ENCODE results near the gene EME2. TPM values are rescaled to one million over a fixed set of nuclear protein-coding genes. Genes with fewer than 3 reads are reported as not detected.

EME2 gene
- total RNA-seq, 8 experiments from 2014 or later, result 4.6 to 21.1 (median 6.4) TPM

GRCh38 chr16:1765826-1766225 is 6.8 kb upstream of the EME2 start:
- H3K4me3 ChIP-seq, result no peak overlapping the region
- in situ Hi-C loops (cut with MboI; ENCODE audit: low pct_unique_long_range_greater_than_20kb in 2 of 9, low sequenced_read_pairs in 9 of 9, unreplicated experiment in 9 of 9), result no loop called here
- no peak overlapping the region for H3K27ac ChIP-seq
- H3K4me1 ChIP-seq (replicated peaks in 1 of 2), result peaks cover 6 to 7% of the 10 kb centered on the region in 2 donors
- no peak for ATAC-seq (replicated peaks in 6 of 8)
- WGBS, 10 experiments, result 60 to 95% methylated on average over 2 to 9 of the region's 22 CpGs; no CpG with 5 or more reads in 8 of the 10 experiments

- 90% methylated on average over 5 of the region's 19 CpGs; no CpG with 5 or more reads in 9 of the 10 experiments for WGBS, 10 experiments
- ATAC-seq (replicated peaks in 6 of 8), result no peak
- in situ Hi-C loops (cut with MboI; ENCODE audit: low pct_unique_long_range_greater_than_20kb in 2 of 9, low sequenced_read_pairs in 9 of 9, unreplicated experiment in 9 of 9), result no loop called here
- H3K4me1 ChIP-seq (replicated peaks in 1 of 2), result peaks cover 6 to 7% of the 10 kb centered on the region in 2 donors
- no peak overlapping the region for H3K27ac ChIP-seq
- no peak overlapping the region for H3K4me3 ChIP-seq
These were observed 6.4 kb upstream of the EME2 start for GRCh38 chr16:1766231-1766630.

- WGBS, 10 experiments, result 100% methylated on average over 1 of the region's 18 CpGs; no CpG with 5 or more reads in 9 of the 10 experiments
- Histone ChIP-seq H3K27ac (no peak overlapping the region), H3K4me3 (no peak overlapping the region), H3K4me1 (replicated peaks in 1 of 2) (peaks cover 6 to 7% of the 10 kb centered on the region in 2 donors)
- no peak for ATAC-seq (replicated peaks in 6 of 8)
- in situ Hi-C loops (cut with MboI; ENCODE audit: low pct_unique_long_range_greater_than_20kb in 2 of 9, low sequenced_read_pairs in 9 of 9, unreplicated experiment in 9 of 9), result no loop called here
These were observed 5.9 kb upstream of the EME2 start for GRCh38 chr16:1766701-1767100.

- no peak for ATAC-seq (replicated peaks in 6 of 8)
- 91 to 100% (median 100%) methylated on average over 1 to 4 of the region's 42 CpGs; no CpG with 5 or more reads in 6 of the 10 experiments for WGBS, 10 experiments
- in situ Hi-C loops (cut with MboI; ENCODE audit: low pct_unique_long_range_greater_than_20kb in 2 of 9, low sequenced_read_pairs in 9 of 9, unreplicated experiment in 9 of 9), result no loop called here
- Histone ChIP-seq H3K4me1 (replicated peaks in 1 of 2) (peaks cover 6 to 7% of the 10 kb centered on the region in 2 donors), H3K4me3 (no peak overlapping the region), H3K27ac (no peak overlapping the region)
These were observed 5.3 kb upstream of the EME2 start for GRCh38 chr16:1767116-1767994.

DNA sequence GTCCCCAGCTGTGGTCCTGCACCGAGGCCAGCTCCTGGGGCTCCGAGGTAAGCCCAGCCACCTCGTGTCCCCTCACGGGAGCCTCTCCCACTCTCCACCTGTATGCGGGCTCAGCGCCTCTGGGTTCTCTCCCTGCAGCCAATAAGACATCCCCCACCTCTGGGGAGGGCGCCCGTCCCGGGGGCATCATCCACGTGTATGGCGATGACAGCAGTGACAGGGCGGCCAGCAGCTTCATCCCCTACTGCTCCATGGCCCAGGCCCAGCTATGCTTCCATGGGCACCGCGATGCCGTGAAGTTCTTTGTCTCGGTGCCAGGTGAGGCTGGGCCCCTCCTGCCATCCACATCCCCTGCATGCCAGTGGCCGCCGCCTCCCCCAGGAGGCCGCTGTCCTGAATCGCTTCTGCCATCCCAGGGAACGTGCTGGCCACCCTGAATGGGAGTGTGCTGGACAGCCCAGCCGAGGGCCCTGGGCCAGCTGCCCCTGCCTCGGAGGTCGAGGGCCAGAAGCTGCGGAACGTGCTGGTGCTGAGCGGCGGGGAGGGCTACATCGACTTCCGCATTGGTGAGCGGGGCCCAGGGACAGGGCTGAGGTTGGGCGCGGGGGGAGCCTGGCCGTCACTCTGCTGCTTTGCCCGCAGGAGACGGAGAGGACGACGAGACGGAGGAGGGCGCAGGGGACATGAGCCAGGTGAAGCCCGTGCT is 4.4 kb upstream of the EME2 start:
- Histone ChIP-seq H3K27ac (no peak overlapping the region), H3K4me1 (replicated peaks in 1 of 2) (peaks cover 6 to 7% of the 10 kb centered on the region in 2 donors), H3K4me3 (no peak overlapping the region)
- 92 to 94% methylated on average over 3 to 5 of the region's 41 CpGs; no CpG with 5 or more reads in 8 of the 10 experiments for WGBS, 10 experiments
- in situ Hi-C loops (cut with MboI; ENCODE audit: low pct_unique_long_range_greater_than_20kb in 2 of 9, low sequenced_read_pairs in 9 of 9, unreplicated experiment in 9 of 9), result no loop called here
- no peak for ATAC-seq (replicated peaks in 6 of 8)

- no peak for ATAC-seq (replicated peaks in 6 of 8)
- Histone ChIP-seq H3K4me1 (replicated peaks in 1 of 2) (peaks cover 6 to 7% of the 10 kb centered on the region in 2 donors), H3K27ac (no peak overlapping the region), H3K4me3 (no peak overlapping the region)
- in situ Hi-C loops (cut with MboI; ENCODE audit: low pct_unique_long_range_greater_than_20kb in 2 of 9, low sequenced_read_pairs in 9 of 9, unreplicated experiment in 9 of 9), result no loop called here
- no CpG with 5 or more reads among the region's 26 CpGs for WGBS, 10 experiments
These were observed 3.7 kb upstream of the EME2 start for GRCh38 chr16:1768767-1769401.

GRCh38 chr16:1769402-1770300 is 3.0 kb upstream of the EME2 start:
- peak overlapping the region in 4 of 5 donors; percentile 73 to 96 (median 88) for H3K4me3 ChIP-seq
- peaks cover 13 to 15% of the 10 kb centered on the region in 2 donors for H3K4me1 ChIP-seq (replicated peaks in 1 of 2)
- in situ Hi-C loops (cut with MboI; ENCODE audit: low pct_unique_long_range_greater_than_20kb in 2 of 9, low sequenced_read_pairs in 9 of 9, unreplicated experiment in 9 of 9), result no loop called here
- WGBS, 10 experiments, result 71 to 83% methylated on average over 1 to 3 of the region's 27 CpGs; no CpG with 5 or more reads in 8 of the 10 experiments
- no peak for ATAC-seq (replicated peaks in 6 of 8)
- H3K27ac ChIP-seq, result no peak overlapping the region

DNA sequence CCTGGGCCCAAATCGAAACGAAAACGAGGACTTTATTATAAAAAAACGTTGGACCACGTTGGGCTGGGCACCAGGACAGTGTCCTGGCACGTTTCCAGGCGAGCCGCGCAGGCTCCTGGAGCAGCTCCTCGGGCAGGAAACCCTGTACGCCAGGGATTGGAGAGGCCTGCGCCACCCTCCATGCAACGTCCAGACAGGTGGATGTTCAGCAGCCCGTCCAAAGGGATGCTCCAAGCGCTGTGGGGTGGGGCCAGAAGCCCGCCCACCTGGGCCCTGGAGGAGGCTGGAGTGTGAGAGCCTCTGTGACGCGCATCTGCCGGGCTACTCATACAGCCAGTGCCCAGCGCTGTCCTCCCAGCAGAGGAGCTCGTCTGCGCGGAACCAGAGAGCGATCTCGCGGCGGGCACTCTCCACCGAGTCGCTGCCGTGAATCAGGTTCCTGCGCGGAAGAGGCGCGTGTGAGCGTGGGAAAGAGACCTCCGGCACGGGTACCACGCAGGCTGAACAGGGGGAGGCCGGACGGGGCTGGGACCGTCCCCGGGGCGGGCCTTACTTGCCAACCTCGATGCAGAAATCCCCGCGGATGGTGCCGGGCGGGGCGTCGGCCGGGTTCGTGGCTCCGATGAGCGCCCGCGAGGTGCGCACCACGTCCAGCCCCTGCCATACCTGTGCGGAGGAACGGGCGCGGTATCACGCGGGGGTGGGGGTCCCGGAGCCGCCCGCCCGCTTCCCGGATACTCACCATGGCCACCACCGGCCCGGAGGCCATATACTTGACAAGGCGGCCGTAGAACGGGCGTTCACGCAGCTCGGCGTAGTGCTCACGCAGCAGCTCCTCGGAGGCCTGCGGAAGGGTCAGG is 2.1 kb upstream of the EME2 start:
- ATAC-seq (replicated peaks in 6 of 8), result peak; percentile 1 to 14 (median 4)
- WGBS, 10 experiments, result 0 to 100% (median 30%) methylated on average over 1 to 19 of the region's 81 CpGs; no CpG with 5 or more reads in 5 of the 10 experiments
- in situ Hi-C loops (cut with MboI; ENCODE audit: low pct_unique_long_range_greater_than_20kb in 2 of 9, low sequenced_read_pairs in 9 of 9, unreplicated experiment in 9 of 9), result no loop called here
- Histone ChIP-seq H3K4me3 (peak overlapping the region; percentile 73 to 96 (median 84)), H3K4me1 (replicated peaks in 1 of 2) (peaks cover 16 to 17% of the 10 kb centered on the region in 2 donors), H3K27ac (peak overlapping the region; percentile 93 to 95)

DNA sequence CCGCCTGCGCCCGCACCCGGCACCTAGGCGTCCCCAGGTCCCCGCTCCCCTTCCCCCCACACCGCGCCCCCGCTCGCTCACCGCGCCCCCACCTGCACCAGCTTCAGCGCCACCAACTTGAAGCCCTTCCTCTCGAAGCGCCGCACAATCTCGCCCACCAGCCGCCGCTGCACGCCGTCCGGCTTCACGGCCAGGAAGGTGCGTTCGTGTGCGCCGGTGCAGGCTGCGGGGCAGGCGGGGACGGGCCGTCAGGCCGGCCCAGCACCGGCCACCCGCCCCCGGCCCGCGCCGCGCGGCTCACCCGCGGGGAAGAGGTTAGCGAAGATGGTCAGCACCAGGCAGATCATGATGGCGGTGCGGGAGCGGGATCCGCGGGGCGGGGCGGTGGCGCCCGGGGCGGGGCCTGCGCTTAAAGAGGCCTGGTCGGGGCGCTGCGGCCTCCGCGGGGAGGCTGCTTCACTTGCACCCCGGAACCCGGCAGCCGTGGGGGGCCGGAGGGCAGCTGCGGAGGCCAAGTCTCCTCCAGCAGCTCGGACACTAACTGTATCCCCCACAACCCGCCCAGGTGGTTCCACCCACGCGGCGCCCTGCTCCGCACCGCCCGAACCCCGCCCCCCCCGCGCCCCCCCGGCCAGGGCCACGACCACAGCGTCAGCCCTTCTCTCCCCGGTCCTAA is 1.3 kb upstream of the EME2 start, which contains the start of gene NME3:
TSS of gene NME3 (minus strand) at position 356 of the 676 bp plus-strand sequence. CDS start at position 347, 9 bp downstream.
- Histone ChIP-seq H3K4me3 (peak within 1 kb of the TSS; percentile 73 to 96 (median 84)), H3K27ac (peak within 1 kb of the TSS; percentile 93 to 95), H3K4me1 (replicated peaks in 1 of 2) (peaks cover 16 to 17% of the 10 kb centered on the region in 2 donors)
- in situ Hi-C loops (cut with MboI; ENCODE audit: low pct_unique_long_range_greater_than_20kb in 2 of 9, low sequenced_read_pairs in 9 of 9, unreplicated experiment in 9 of 9), result no loop called here
- WGBS, 10 experiments, result 0% methylated on average over 2 of the region's 79 CpGs; no CpG with 5 or more reads in 9 of the 10 experiments
- peak; percentile 18 to 49 (median 45) for ATAC-seq (replicated peaks in 6 of 8)

DNA sequence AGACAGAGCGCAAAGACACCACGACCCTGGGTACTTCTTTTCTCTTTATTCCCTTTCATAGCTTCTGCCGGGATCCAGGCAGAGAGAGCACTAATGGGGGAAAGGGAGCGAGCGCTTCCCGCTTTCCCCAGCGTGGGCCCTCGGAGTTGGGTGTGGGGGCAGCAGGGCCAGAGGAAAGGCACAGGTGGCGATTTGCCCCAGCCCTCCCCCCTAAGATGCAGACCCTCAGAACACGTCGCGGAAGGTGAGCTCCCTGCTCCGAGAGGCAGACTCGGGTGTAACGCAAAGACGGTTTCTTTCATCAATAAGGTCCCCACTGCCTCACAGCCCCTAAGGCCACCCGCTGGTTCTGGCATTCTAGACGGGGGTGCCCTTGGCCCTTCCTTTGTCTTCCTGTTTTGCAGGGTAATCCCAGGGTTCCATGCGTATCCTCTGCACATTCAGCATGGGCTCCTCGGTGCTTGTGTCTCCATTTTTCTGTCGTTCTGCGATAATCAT is 697 bp upstream of the EME2 start:
- peak overlapping the region; percentile 93 to 95 for H3K27ac ChIP-seq
- ATAC-seq (replicated peaks in 6 of 8), result no peak
- 0 to 6% (median 1%) methylated on average over 1 to 9 of the region's 22 CpGs; no CpG with 5 or more reads in 2 of the 10 experiments for WGBS, 10 experiments
- peak overlapping the region; percentile 73 to 96 (median 84) for H3K4me3 ChIP-seq
- in situ Hi-C loops (cut with MboI; ENCODE audit: low pct_unique_long_range_greater_than_20kb in 2 of 9, low sequenced_read_pairs in 9 of 9, unreplicated experiment in 9 of 9), result no loop called here
- peaks cover 16 to 17% of the 10 kb centered on the region in 2 donors for H3K4me1 ChIP-seq (replicated peaks in 1 of 2)

Data from motor neuron (in vitro differentiated cells).